ENCODE measurements around the gene TBCD.
"Not testable (repeated sequence)": the region's sequence is repeated elsewhere in the genome, so short reads cannot be mapped to it uniquely, and the experiment has no call there.

- TF ChIP-seq EP300 (IDR thresholded peaks at IDR 0.05); RAD21 (conservative IDR thresholded peaks at IDR 0.05 in 1 of 2, IDR thresholded peaks at IDR 0.05 in 1 of 2); JUN (IDR thresholded peaks at IDR 0.05); KDM5A (IDR thresholded peaks at IDR 0.05); RFX5 (IDR thresholded peaks at IDR 0.05): not testable (repeated sequence)
- TF ChIP-seq, protein P1, sequence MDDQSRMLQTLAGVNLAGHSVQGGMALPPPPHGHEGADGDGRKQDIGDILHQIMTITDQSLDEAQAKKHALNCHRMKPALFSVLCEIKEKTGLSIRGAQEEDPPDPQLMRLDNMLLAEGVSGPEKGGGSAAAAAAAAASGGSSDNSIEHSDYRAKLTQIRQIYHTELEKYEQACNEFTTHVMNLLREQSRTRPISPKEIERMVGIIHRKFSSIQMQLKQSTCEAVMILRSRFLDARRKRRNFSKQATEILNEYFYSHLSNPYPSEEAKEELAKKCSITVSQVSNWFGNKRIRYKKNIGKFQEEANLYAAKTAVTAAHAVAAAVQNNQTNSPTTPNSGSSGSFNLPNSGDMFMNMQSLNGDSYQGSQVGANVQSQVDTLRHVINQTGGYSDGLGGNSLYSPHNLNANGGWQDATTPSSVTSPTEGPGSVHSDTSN (IDR thresholded peaks at IDR 0.05) = not testable (repeated sequence)
- TF ChIP-seq, protein P2, sequence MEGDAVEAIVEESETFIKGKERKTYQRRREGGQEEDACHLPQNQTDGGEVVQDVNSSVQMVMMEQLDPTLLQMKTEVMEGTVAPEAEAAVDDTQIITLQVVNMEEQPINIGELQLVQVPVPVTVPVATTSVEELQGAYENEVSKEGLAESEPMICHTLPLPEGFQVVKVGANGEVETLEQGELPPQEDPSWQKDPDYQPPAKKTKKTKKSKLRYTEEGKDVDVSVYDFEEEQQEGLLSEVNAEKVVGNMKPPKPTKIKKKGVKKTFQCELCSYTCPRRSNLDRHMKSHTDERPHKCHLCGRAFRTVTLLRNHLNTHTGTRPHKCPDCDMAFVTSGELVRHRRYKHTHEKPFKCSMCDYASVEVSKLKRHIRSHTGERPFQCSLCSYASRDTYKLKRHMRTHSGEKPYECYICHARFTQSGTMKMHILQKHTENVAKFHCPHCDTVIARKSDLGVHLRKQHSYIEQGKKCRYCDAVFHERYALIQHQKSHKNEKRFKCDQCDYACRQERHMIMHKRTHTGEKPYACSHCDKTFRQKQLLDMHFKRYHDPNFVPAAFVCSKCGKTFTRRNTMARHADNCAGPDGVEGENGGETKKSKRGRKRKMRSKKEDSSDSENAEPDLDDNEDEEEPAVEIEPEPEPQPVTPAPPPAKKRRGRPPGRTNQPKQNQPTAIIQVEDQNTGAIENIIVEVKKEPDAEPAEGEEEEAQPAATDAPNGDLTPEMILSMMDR (IDR thresholded peaks at IDR 0.05) = not testable (repeated sequence)
Observed at GRCh38 chr17:82989051-82989450, 237.2 kb downstream of the TBCD start.
